Panc1 (cell line): Measurements from ENCODE around the gene TMEM151A. TPM values are rescaled to one million over a fixed set of nuclear protein-coding genes. Genes with fewer than 3 reads are reported as not detected.

Source experiments
- ATAC-seq: fragments of 200-7000 bp; cut with Tn5 transposase; 2 replicates; pipeline ENCODE4 v1.9.1; 2020; ENCODE audit warnings: mild to moderate bottlenecking, moderate library complexity
- BruUV-seq: library from RNA; stranded (reverse); fragments of 400-500 nt; replicated peaks from 2 replicates; lab custom pipeline; 2021; lab: Mats Ljungman, UMichigan
- CTCF ChIA-PET: fragments of 300-600 bp; sonication (Branson Sonifier 250); formaldehyde crosslinking; loops from one replicate; lab custom pipeline; 2022; ENCODE audit warnings: antibody characterized with exemption; lab: Charles Lee
- POLR2A ChIA-PET: fragments of 300-600 bp; sonication (Branson Sonifier 250); formaldehyde crosslinking; loops from one replicate; lab custom pipeline; 2022; ENCODE audit warnings: antibody characterized with exemption; lab: Charles Lee
- DNase-seq: peaks from one replicate; pipeline ENCODE4 v3.0.0-alpha.2; 2010; ENCODE audit warnings: low read depth, low spot score
- H3K27ac ChIP-seq: 2 replicates; pipeline ENCODE4 v1.5.1; 2011; ENCODE audit warnings: mild to moderate bottlenecking, low read length, inconsistent platforms
- H3K27me3 ChIP-seq: fragments of 200-500 bp; sonication (Bioruptor generic); 2 replicates; pipeline ENCODE4 v1.6.0; 2014; ENCODE audit warnings: low read length, inconsistent platforms; ENCODE audit not compliant: control insufficient read depth, insufficient read depth
- H3K36me3 ChIP-seq: fragments of 200-500 bp; sonication (Bioruptor generic); 2 replicates; pipeline ENCODE4 v1.5.1; 2014; ENCODE audit warnings: inconsistent platforms, mild to moderate bottlenecking, low read length, moderate library complexity; ENCODE audit not compliant: control insufficient read depth, insufficient read depth
- H3K4me1 ChIP-seq: 2 replicates; pipeline ENCODE4 v1.5.1; 2011; ENCODE audit warnings: inconsistent platforms, mild to moderate bottlenecking, low read length, moderate library complexity; ENCODE audit not compliant: control insufficient read depth, insufficient read depth
- H3K4me3 ChIP-seq, 2 experiments: 2 replicates each; pipeline ENCODE4 v1.5.1; 2011 to 2012; ENCODE audit warnings: low read depth in 2 of 2, low read length in 2 of 2, mild to moderate bottlenecking in 2 of 2, inconsistent platforms in 1 of 2, moderate library complexity in 1 of 2
- H3K9me3 ChIP-seq: fragments of 200-500 bp; sonication (Bioruptor generic); 2 replicates; pipeline ENCODE4 v1.5.1; 2014; ENCODE audit warnings: low read depth, mild to moderate bottlenecking, inconsistent platforms, low read length, moderate library complexity; ENCODE audit not compliant: control insufficient read depth, insufficient read depth
- POLR2AphosphoS5 ChIP-seq: IDR thresholded peaks from 2 replicates; pipeline ENCODE4 v1.6.1; 2012; ENCODE audit warnings: mild to moderate bottlenecking, low read depth, low read length, moderate library complexity
- SIN3A ChIP-seq: IDR thresholded peaks from 2 replicates; pipeline ENCODE4 v1.6.1; 2012; ENCODE audit warnings: low read depth, mild to moderate bottlenecking, low read length, moderate library complexity, borderline replicate concordance; ENCODE audit not compliant: insufficient read depth
- TCF7L2 ChIP-seq: IDR thresholded peaks from 2 replicates; pipeline ENCODE4 v1.6.1; 2011; ENCODE audit warnings: mild to moderate bottlenecking, low read depth, low read length, inconsistent platforms
- in situ Hi-C: cut with HindIII; loops from 2 replicates; pipeline ENCODE4 v1.10.0; 2016; ENCODE audit warnings: low sequenced_read_pairs, low pct_unique_long_range_greater_than_20kb
- intact Hi-C: fragments of 100-400 bp; cut with micrococcal nuclease; formaldehyde crosslinking; loops from one replicate; pipeline ENCODE4 v1.10.0; 2022; ENCODE audit not compliant: unreplicated experiment
- total RNA-seq: library from RNA; stranded (reverse); gene quantifications from one replicate; pipeline ENCODE4 v1.2.1, GENCODE V29; 2021; ENCODE audit not compliant: unreplicated experiment
- TF ChIP-seq, protein P1 (sequence below), 2 experiments: IDR thresholded peaks; 2 replicates each; pipeline ENCODE4 v1.6.1; 2011 to 2012; ENCODE audit warnings: low read depth in 2 of 2, control low read depth in 1 of 2, low read length in 1 of 2, mild to moderate bottlenecking in 1 of 2, moderate library complexity in 1 of 2; ENCODE audit not compliant: insufficient read depth in 1 of 2
- TF ChIP-seq, protein P2 (sequence below): fragments of 450-650 bp; IDR thresholded peaks from 2 replicates; pipeline ENCODE4 v1.5.1; 2017; ENCODE audit warnings: mild to moderate bottlenecking

Gene TMEM151A
- total RNA-seq, 1 experiment from 2014 or later = 11.0 TPM

GRCh38 chr11:66315498-66315885 is 23.8 kb downstream of the TMEM151A start:
- intact Hi-C loops (no loop called here), in situ Hi-C loops (no loop called here)
- DNase-seq (no peak), ATAC-seq (no peak)
- ChIA-PET POLR2A (no interaction called here), CTCF (interaction anchor here (0.6 to 1.0 kb wide), 2 partner anchors 33 to 57 kb away, joined by 3 read pairs; no protein-coding TSS in a partner anchor)
- Histone ChIP-seq H3K4me3 (no peak overlapping the region), H3K9me3 (no peaks in the 10 kb centered on the region), H3K4me1 (peaks cover 10% of the 10 kb centered on the region), H3K36me3 (no peaks in the 10 kb centered on the region), H3K27ac (no peak overlapping the region), H3K27me3 (no peaks in the 10 kb centered on the region)
- BruUV-seq = no TSS peak
- no peak for TF ChIP-seq POLR2AphosphoS5
- TF ChIP-seq TCF7L2 = no peak
- no peak for TF ChIP-seq SIN3A
- TF ChIP-seq, protein P1, sequence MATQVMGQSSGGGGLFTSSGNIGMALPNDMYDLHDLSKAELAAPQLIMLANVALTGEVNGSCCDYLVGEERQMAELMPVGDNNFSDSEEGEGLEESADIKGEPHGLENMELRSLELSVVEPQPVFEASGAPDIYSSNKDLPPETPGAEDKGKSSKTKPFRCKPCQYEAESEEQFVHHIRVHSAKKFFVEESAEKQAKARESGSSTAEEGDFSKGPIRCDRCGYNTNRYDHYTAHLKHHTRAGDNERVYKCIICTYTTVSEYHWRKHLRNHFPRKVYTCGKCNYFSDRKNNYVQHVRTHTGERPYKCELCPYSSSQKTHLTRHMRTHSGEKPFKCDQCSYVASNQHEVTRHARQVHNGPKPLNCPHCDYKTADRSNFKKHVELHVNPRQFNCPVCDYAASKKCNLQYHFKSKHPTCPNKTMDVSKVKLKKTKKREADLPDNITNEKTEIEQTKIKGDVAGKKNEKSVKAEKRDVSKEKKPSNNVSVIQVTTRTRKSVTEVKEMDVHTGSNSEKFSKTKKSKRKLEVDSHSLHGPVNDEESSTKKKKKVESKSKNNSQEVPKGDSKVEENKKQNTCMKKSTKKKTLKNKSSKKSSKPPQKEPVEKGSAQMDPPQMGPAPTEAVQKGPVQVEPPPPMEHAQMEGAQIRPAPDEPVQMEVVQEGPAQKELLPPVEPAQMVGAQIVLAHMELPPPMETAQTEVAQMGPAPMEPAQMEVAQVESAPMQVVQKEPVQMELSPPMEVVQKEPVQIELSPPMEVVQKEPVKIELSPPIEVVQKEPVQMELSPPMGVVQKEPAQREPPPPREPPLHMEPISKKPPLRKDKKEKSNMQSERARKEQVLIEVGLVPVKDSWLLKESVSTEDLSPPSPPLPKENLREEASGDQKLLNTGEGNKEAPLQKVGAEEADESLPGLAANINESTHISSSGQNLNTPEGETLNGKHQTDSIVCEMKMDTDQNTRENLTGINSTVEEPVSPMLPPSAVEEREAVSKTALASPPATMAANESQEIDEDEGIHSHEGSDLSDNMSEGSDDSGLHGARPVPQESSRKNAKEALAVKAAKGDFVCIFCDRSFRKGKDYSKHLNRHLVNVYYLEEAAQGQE (IDR thresholded peaks at IDR 0.05; ENCODE audit: insufficient read depth in 1 of 2, low read depth in 2 of 2, low read length in 1 of 2) = no peak
- TF ChIP-seq, protein P2, sequence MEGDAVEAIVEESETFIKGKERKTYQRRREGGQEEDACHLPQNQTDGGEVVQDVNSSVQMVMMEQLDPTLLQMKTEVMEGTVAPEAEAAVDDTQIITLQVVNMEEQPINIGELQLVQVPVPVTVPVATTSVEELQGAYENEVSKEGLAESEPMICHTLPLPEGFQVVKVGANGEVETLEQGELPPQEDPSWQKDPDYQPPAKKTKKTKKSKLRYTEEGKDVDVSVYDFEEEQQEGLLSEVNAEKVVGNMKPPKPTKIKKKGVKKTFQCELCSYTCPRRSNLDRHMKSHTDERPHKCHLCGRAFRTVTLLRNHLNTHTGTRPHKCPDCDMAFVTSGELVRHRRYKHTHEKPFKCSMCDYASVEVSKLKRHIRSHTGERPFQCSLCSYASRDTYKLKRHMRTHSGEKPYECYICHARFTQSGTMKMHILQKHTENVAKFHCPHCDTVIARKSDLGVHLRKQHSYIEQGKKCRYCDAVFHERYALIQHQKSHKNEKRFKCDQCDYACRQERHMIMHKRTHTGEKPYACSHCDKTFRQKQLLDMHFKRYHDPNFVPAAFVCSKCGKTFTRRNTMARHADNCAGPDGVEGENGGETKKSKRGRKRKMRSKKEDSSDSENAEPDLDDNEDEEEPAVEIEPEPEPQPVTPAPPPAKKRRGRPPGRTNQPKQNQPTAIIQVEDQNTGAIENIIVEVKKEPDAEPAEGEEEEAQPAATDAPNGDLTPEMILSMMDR = no peak

DNA sequence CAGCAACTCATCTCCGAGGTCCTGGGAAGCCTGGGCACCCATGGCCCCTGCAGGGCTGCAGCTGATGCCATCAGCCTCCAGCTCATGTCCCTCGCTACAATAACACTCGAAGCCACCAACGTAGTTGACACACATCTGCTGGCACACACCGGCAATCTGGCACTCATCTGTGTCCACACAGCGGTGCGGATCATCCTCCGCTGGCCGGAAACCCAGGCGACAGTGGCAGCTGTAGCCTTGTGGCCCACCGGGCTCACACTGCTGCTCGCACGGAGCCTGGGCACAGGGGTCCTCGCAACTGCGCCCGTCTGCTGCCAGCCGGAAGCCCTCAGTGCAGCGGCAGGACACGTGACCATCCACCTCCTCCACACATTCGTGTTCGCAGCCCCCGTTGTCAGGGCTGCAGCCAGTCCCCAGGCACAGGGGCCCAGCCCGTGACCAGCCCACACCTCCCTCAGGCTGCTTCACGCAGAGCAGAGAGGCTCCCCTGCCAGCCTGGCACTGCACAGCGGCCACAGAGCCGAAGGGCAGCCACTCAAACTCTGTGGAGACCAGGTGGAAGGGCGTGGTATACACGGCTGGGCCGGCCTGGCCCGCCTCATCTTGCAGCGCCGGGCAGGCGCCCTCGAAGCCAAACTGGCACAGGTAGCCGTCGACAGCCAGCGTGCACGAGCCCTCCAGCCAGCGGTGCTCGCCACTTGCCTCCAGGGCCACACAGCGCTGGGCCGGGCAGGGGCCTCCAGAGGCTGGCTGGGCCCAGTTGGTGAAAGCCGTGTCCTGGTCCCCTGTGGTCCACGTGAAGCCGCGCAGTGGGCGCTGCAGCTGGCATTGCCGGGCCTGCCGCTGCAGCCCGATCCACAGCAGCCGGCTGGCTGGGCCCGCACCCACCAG is 24.5 kb downstream of the TMEM151A start:
- ChIA-PET CTCF (interaction anchor here (0.6 to 1.0 kb wide), 2 partner anchors 34 to 40 kb away, joined by 3 to 7 read pairs; no protein-coding TSS in a partner anchor), POLR2A (no interaction called here)
- no peak for DNase-seq
- Histone ChIP-seq H3K4me3 (no peak overlapping the region), H3K4me1 (peaks cover 9% of the 10 kb centered on the region), H3K27me3 (no peaks in the 10 kb centered on the region), H3K27ac (no peak overlapping the region), H3K9me3 (no peaks in the 10 kb centered on the region), H3K36me3 (no peaks in the 10 kb centered on the region)
- intact Hi-C loops = no loop called here
- TF ChIP-seq, protein P2 = no peak
- TF ChIP-seq, protein P1 (IDR thresholded peaks at IDR 0.05; ENCODE audit: insufficient read depth in 1 of 2, low read depth in 2 of 2, low read length in 1 of 2) = no peak
- TF ChIP-seq SIN3A (no peak), TCF7L2 (no peak), POLR2AphosphoS5 (no peak)
- in situ Hi-C loops = no loop called here
- BruUV-seq = no TSS peak
- ATAC-seq = no peak
